Keratinocyte (primary cell): ENCODE results near the gene ANKS1B. TPM values are rescaled to one million over a fixed set of nuclear protein-coding genes. Genes with fewer than 3 reads are reported as not detected.

Experiments used
- DNase-seq: peaks from one replicate; pipeline ENCODE4 v3.0.0-alpha.2; 2011; ENCODE audit warnings: low read depth, missing footprints, low spot score
- FAIRE-seq: peaks from 2 replicates; lab custom pipeline; 2011; peaks lifted over from hg19 to GRCh38; lab: Jason Lieb, UNC
- H2AFZ ChIP-seq: 2 replicates; pipeline ENCODE4 v1.6.0; 2012; ENCODE audit warnings: low read length, control low read depth, inconsistent platforms; ENCODE audit not compliant: control insufficient read depth
- H3K27ac ChIP-seq: 2 replicates; pipeline ENCODE4 v1.5.1; 2011; ENCODE audit warnings: low read length; ENCODE audit not compliant: control insufficient read depth, insufficient read depth
- H3K27me3 ChIP-seq: 3 replicates; pipeline ENCODE4 v1.6.0; 2011; ENCODE audit warnings: low read length; ENCODE audit not compliant: control insufficient read depth, insufficient read depth; ENCODE audit errors: extremely low read depth
- H3K36me3 ChIP-seq, 2 experiments: 2 replicates in 1 of 2; 3 replicates in 1 of 2; pipeline ENCODE4 v1.5.1; 2011; ENCODE audit warnings: low read length in 2 of 2, mild to moderate bottlenecking in 1 of 2; ENCODE audit not compliant: control insufficient read depth in 2 of 2, insufficient read depth in 2 of 2; ENCODE audit errors: extremely low read depth in 1 of 2
- H3K4me1 ChIP-seq: 3 replicates; pipeline ENCODE4 v1.5.1; 2011; ENCODE audit warnings: low read length; ENCODE audit not compliant: control insufficient read depth, insufficient read depth; ENCODE audit errors: extremely low read depth
- H3K4me2 ChIP-seq: 3 replicates; pipeline ENCODE4 v1.6.0; 2011; ENCODE audit warnings: low read depth, low read length; ENCODE audit not compliant: control insufficient read depth, insufficient read depth; ENCODE audit errors: extremely low read depth
- H3K4me3 ChIP-seq, 3 experiments: fragments of 200-600 bp in 1 of 3; sonication (generic) in 1 of 3; 2 replicates in 2 of 3; 3 replicates in 1 of 3; pipeline ENCODE4 v1.5.1; 2011 to 2016; ENCODE audit warnings: low read length in 3 of 3, mild to moderate bottlenecking in 3 of 3, control low read depth in 2 of 3, inconsistent platforms in 1 of 3, low read depth in 1 of 3, mixed read lengths in 1 of 3, mixed run types in 1 of 3, moderate library complexity in 1 of 3; ENCODE audit not compliant: control insufficient read depth in 2 of 3, insufficient read depth in 2 of 3; ENCODE audit errors: extremely low read depth in 1 of 3
- H3K79me2 ChIP-seq: 2 replicates; pipeline ENCODE4 v1.6.0; 2012; ENCODE audit warnings: low read length; ENCODE audit not compliant: control insufficient read depth, insufficient read depth
- H3K9ac ChIP-seq: 3 replicates; pipeline ENCODE4 v1.6.0; 2011; ENCODE audit warnings: low read length; ENCODE audit not compliant: control insufficient read depth, insufficient read depth; ENCODE audit errors: extremely low read depth
- H3K9me1 ChIP-seq: 3 replicates; pipeline ENCODE4 v1.6.0; 2011; ENCODE audit warnings: low read length; ENCODE audit not compliant: control insufficient read depth, insufficient read depth; ENCODE audit errors: extremely low read depth
- H3K9me3 ChIP-seq: 2 replicates; pipeline ENCODE4 v1.5.1; 2012; ENCODE audit warnings: low read depth, low read length; ENCODE audit not compliant: control insufficient read depth
- H4K20me1 ChIP-seq: 3 replicates; pipeline ENCODE4 v1.6.0; 2011; ENCODE audit warnings: low read length; ENCODE audit not compliant: control insufficient read depth, insufficient read depth; ENCODE audit errors: extremely low read depth
- CTCF ChIP-seq, 3 experiments: IDR thresholded peaks in 1 of 3; conservative IDR thresholded peaks in 1 of 3; optimal IDR thresholded peaks in 1 of 3; 2 replicates in 2 of 3; 3 replicates in 1 of 3; pipeline versions ENCODE3 to v1.5.1; 2011; ENCODE audit warnings: low read length in 3 of 3, mild to moderate bottlenecking in 3 of 3, moderate library complexity in 2 of 3, control low read depth in 1 of 3, inconsistent platforms in 1 of 3; ENCODE audit not compliant: insufficient read depth in 2 of 3; ENCODE audit errors: extremely low read depth in 1 of 3
- EZH2 ChIP-seq: IDR thresholded peaks from one replicate; pipeline ENCODE4 v1.6.1; 2012; ENCODE audit warnings: inconsistent platforms, mild to moderate bottlenecking, low read length, moderate library complexity
- dilution Hi-C: fragments of 300-500 bp; cut with MboI; formaldehyde crosslinking; loops from one replicate; pipeline ENCODE4 v1.7.0; 2020; ENCODE audit warnings: low sequenced_read_pairs; ENCODE audit not compliant: extremely low pct_ligation_motif_present
- polyA plus RNA-seq, 5 experiments: library from polyadenylated mRNA; depleted of rRNA in 3 of 5; stranded (reverse) in 3 of 5; stranded (forward) in 1 of 5; unstranded in 1 of 5; fragments of >200 nt; gene quantifications; 1 replicate in 1 of 5; 2 replicates in 3 of 5; 3 replicates in 1 of 5; pipeline versions ENCODE4 v1.2.1 to v1.2.3, GENCODE V29; 2011 to 2012; ENCODE audit warnings: missing spikeins in 2 of 5, low read depth in 1 of 5, low replicate concordance in 1 of 5

Gene ANKS1B
- polyA plus RNA-seq, 1 donor (not counting 4 experiments of a cell fraction or from before 2014, with no cell fraction given), result not detected

- Histone ChIP-seq H3K79me2 (no peaks in the 10 kb centered on the region), H3K27me3 (no peaks in the 10 kb centered on the region), H4K20me1 (no peaks in the 10 kb centered on the region), H3K4me1 (no peaks in the 10 kb centered on the region), H3K4me3 (no peak overlapping the region), H2AFZ (no peak overlapping the region), H3K9me3 (no peaks in the 10 kb centered on the region), H3K27ac (no peak overlapping the region), H3K36me3 (no peaks in the 10 kb centered on the region), H3K9ac (no peak overlapping the region), H3K4me2 (no peak overlapping the region), H3K9me1 (no peaks in the 10 kb centered on the region)
- DNase-seq (no peak), FAIRE-seq (no peak)
- dilution Hi-C loops, result no loop called here
- TF ChIP-seq EZH2 (no peak), CTCF (optimal IDR thresholded peaks at IDR 0.05 in 1 of 3, IDR thresholded peaks at IDR 0.05 in 1 of 3, conservative IDR thresholded peaks at IDR 0.05 in 1 of 3; ENCODE audit: extremely low read depth in 1 of 3, insufficient read depth in 2 of 3, low read length in 3 of 3) (no peak)
Measured at GRCh38 chr12:99783421-99783820, 201.3 kb downstream of the ANKS1B start.

GRCh38 chr12:99772274-99772673 is 212.5 kb downstream of the ANKS1B start:
- H3K9ac ChIP-seq, result no peak overlapping the region
- H4K20me1 ChIP-seq, result no peaks in the 10 kb centered on the region
- no peaks in the 10 kb centered on the region for H3K79me2 ChIP-seq
- dilution Hi-C loops, result loop anchor here (25.0 kb wide), 1 partner anchor 385 kb away; no protein-coding TSS in a partner anchor
- no peaks in the 10 kb centered on the region for H3K27me3 ChIP-seq
- H3K27ac ChIP-seq, result no peak overlapping the region
- no peaks in the 10 kb centered on the region for H3K9me3 ChIP-seq
- TF ChIP-seq EZH2 (no peak), CTCF (optimal IDR thresholded peaks at IDR 0.05 in 1 of 3, IDR thresholded peaks at IDR 0.05 in 1 of 3, conservative IDR thresholded peaks at IDR 0.05 in 1 of 3; ENCODE audit: extremely low read depth in 1 of 3, insufficient read depth in 2 of 3, low read length in 3 of 3) (no peak)
- H2AFZ ChIP-seq, result no peak overlapping the region
- H3K4me1 ChIP-seq, result no peaks in the 10 kb centered on the region
- no peak overlapping the region for H3K4me3 ChIP-seq
- DNase-seq (no peak), FAIRE-seq (no peak)
- H3K36me3 ChIP-seq, result no peaks in the 10 kb centered on the region
- H3K9me1 ChIP-seq, result no peaks in the 10 kb centered on the region
- no peak overlapping the region for H3K4me2 ChIP-seq
